GM19463 (cell line): ENCODE results near the gene ZDHHC8.

Experiments
- ATAC-seq: cut with Tn5 transposase; IDR thresholded peaks from one replicate; pipeline ENCODE4 v1.9.1; 2021; ENCODE audit warnings: mild to moderate bottlenecking, moderate library complexity; ENCODE audit not compliant: unreplicated experiment

ZDHHC8 gene

DNA sequence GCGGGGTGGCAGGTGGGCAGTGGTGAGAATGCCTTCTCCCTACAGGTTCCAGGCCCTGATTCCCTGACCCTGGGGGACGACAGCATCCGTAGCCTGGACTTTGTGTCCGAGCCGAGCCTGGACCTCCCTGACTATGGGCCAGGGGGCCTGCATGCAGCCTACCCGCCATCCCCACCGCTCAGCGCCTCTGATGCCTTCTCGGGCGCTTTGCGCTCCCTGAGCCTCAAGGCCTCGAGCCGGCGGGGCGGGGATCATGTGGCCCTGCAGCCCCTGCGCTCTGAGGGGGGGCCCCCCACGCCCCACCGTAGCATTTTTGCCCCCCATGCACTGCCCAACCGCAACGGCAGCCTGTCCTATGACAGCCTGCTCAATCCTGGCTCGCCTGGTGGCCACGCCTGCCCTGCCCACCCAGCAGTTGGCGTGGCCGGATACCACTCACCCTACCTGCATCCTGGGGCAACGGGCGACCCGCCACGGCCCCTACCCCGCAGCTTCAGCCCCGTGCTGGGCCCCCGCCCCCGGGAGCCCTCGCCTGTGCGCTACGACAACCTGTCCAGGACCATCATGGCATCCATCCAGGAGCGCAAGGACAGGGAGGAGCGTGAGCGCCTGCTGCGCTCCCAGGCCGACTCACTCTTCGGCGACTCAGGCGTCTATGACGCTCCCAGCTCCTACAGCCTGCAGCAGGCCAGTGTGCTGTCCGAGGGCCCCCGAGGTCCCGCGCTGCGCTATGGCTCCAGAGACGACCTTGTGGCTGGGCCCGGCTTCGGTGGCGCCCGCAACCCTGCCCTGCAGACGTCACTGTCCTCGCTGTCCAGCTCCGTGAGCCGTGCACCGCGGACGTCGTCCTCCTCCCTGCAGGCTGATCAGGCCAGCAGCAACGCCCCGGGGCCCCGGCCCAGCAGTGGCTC, 11.4 kb downstream of the ZDHHC8 start:
- ATAC-seq, result no peak

DNA sequence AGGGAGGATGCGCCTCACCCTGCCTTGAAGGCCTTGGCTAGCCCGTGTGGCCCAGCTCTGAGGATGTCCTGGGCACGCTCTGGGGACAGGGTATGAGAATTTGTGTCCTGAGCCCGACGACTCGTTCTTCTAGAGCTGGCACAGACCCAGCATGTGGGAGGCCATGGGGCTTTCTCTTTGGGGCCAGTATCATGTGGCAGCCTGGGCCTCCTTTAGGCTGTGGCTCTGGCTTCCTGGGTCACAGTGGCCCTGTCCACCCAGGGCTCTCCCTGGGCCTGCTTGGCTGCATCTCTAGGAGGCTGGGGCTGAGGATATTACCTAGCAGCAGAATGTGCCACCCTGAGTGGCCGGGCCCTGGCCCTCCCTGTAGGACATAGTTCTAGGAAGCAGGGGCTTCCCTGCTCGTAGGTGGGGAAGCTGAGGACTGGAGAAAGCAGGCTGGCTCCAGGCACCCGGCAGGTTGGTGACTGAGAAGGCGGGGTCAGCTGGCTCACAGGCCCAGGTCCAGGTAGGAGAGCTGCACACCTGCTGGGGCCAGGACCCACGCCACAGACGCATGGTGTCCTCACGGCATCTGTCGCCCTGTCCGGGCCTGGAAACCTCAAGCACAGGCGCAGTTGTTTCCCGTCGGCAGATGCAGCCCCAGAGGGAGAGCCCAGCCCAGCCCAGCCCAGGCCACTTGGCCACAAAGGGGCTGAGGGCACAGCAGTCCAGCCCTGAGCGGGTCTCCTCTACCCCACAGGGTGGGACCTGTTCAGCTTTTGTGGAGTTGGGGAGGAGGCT, 12.5 kb downstream of the ZDHHC8 start:
- no peak for ATAC-seq

DNA sequence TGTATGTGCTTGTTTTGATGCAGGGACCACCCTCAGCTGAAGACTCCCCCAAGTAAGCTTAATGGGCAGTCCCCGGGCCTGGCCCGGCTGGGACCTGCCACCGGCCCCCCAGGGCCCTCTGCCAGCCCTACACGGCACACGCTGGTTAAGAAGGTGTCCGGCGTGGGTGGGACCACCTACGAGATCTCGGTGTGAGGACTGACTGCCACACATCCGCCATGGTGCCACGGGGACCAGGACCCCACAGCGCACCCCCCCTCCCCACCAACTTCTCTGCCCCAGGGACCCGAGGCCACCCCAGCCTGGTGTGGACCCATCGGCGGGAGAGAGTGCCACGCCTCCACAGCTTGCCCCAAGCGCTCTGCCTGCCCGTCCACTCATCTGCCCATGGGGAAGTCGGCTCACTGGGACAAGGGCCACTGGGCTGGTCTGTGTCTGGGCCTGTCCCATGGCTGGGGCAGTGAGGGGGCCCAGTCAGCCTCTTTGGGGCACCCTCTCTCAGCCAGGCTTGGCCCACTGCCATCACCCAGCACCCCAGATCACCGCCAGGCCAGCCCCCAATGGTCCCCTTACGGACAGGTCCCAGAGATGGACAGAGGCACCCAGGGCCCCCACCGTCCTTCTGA, 13.7 kb downstream of the ZDHHC8 start:
- ATAC-seq, result no peak

DNA sequence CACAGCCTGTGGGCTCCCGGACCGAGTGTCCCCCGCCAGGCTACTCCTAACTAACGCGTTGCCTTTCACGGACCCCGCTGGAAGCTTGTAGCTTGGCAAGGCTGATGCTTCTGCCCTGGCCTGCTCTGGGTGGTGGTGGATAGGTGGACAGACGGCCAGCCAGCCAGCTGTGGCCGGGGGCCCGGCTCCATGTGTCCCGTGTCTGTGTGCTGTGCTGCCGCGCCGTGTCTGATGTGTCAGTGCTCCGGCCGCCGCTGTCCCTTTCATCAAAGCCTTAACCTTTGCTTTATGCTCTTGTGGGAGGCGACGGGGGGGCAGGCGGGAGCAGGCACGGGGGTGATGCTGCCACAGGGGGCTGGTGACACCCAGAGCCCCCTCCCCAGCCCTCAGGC, 14.2 kb downstream of the ZDHHC8 start:
- ATAC-seq, result no peak

DNA sequence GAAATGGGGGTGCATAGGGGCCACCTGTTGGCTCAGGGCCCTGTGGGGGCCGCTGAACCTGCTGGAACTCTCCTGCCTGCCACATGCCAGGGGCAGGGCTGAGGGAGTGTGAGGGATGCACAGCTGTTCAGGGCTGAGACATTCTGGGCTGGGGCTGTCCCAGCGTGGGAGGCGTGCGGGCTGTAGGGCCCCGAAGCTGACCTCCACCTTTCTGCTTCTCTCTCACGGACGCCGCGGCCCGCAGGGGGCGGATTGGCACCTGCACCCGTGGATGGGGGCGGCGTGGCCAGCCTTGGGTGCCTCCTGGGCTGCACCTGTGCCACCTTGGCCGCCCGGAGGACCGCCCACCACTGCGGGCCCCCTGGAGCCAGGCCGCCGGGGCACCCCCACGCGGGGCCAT, 15.2 kb downstream of the ZDHHC8 start:
- peak; percentile 71 for ATAC-seq

DNA sequence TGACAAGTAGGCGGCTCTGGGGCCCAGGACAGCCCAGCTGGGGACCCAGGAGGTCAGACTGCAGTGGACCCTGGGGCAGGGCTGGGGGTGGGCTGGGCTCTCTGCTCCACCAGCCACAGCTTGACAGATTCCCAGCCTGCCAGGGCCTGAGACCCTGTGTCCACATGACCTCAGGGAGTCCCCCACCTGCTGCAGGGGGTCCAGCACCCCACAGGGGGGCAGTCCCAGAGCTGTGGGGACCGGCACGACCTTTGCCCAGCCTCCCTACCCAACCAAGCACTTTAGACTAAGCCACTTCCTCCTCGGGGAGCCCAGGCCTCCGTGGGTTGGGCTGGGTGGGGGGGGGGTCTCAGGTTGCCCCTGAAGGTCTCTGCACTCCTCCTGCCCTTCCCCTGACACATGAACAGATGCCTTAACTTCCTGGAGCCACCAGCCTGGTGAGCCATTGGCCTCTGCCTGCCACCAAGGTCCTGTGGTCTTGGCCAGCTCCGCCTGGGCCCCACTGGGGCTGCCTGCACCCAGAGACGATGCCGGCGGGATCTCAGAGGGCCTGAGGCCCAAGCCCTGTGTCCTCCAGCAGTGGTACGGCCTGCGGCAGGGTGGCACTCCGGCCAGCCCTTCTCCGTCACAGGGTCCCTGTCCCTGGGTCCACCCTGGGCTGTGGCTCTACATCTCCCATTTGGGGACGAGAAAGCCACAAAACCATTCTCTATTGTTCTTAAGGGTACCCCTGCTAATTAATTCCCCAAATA, 15.8 kb downstream of the ZDHHC8 start:
- no peak for ATAC-seq

DNA sequence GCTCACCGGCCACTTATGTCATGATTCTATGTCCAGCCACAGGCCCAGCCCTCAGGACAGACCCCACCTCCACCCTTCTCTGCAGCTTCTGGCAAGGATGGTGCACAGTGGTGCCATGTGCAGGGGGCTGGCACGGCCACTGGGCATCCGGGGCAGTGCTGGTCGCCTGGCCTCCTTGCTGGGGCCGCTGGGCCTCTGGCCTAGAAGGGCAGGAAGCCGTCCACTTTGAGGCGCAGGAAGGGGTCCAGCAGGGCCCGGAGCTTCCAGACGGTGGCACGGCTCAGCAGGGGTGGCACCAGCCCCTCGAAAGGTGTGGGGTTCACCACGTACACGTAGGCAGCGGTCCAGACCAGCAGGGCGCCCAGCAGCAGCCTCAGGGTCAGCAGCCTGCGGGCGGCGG, 16.8 kb downstream of the ZDHHC8 start:
- no peak for ATAC-seq

DNA sequence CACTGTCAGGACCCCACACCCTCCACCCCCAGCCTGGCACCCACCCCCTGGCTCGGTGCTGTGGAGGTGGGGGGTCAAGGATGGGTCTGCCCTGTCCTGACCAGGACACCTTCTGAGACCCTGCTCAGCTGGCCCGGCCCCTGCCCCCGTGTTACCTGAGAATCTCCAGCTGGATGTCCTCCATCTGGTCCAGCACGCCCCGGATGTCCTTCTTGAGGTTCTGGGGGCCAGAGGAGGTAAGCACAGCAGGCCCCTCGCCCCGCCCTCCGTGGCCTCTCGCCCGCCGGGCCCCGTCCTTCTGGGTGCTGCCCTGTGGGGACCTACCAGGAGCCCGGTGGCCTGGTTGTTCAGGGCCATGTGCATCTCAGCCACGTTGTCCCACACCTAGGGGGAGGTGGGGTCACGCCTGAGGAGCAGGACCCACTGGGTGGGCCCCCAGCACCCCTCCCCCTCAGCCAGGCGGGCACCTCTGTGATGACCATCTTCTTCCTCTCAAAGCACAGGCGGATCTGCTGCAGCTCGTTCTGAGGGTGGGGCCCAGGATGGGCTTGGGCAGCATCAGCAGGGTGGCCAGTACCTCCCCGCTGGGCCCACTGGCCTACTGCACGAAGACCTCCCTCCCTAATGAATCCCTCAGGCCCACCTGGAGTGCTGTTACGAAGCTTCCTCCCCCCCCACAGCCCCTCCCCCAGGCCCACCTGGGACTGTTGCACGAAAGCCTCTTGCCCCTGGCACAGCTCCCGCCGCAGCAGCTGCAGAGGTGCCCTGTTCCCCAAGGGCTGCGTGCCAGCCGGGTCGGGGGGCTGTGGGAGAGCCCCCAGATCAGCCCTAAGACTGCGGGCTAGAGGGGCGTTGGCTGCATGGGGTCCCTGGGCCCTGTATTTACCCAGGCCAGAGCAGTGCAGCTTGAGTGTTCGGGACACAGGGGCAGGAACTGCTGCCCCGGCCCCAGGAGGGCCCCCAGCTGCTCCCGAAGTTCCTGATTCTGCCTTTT, 17.9 kb downstream of the ZDHHC8 start:
- ATAC-seq, result no peak

DNA sequence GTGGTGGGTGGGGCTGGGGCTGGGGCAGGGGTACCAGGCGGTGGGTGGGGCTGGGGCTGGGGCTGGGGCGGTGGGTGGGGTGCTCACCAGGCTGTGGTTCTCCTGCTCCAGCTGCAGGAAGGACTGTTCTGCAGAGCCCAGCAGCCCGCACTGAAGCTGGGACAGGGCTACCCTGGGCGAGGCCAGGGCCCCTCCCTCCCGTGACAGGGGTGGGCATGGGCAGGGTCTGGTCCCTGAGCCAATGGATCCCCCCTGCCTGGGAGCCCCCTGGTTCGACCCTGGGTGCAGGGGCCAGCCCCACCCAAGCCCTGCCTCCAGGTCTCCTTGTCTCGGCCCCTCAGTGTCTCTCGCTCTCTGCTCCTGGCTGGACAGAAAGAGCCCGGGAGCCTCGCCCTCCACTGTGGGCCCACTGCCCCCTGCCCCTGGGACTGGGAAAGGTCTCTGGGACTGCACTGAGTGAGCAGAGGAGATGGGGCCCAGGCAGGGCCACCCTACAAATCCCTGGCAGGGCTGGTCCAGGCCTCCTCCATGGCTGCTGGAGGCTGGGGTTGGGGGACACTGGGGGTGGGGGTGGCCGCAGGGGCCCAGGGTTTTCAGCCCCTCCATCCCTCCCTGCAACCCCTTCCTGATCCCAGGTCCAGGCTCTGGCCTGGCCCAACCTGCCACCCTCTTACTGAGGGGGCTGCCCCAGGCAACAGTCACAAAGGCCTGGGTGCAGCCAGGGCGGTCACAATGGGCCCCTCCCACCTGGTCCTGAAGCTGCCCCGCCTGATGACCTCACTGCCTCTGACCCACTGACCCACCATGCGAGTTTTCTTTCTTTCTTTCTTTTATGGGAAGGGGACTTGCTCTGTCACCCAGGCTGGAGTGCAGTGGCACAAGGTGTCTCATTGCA, 19.0 kb downstream of the ZDHHC8 start, which contains the start of gene CCDC188:
Gene CCDC188 (minus strand): TSS at position 675 of the 895 bp plus-strand sequence. CDS start 69 bp downstream, at position 606.
- ATAC-seq, result no peak

DNA sequence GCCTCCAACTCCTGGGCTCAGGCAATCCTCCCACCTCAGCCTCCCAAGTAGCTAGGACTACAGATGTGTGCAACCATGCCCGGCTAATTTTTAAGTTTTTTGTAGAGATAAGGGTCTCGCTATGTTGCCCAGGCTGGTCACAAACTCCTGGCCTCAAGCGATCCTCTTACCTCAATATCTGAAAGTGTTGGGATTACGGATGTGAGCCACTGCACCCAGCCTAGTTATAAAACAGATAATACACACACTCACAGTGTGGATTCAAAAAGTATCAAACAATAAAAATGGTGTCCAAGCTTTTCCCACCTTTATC, 19.6 kb downstream of the ZDHHC8 start:
- no peak for ATAC-seq

DNA sequence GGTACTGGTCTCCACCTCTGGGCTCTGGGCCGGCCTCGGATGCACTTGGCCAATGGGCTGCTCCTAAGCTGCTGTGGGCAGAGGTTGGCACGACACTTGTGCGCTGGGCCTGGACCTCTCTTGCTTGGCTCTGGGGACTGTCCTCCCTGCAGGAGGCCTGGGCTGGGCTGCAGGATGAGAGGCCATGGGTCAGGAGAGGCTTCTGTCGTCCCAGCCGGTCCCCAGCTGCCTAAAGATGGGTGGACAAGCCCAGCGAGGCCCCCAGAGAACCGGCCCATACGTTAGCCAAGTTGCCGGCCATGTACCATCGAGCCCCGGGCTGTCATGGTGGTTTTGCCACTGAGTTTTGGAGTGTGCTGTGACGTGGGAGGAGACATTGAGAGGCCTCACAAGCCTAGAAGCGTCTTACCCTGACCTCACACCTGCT, 20.9 kb downstream of the ZDHHC8 start:
- ATAC-seq, result no peak

DNA sequence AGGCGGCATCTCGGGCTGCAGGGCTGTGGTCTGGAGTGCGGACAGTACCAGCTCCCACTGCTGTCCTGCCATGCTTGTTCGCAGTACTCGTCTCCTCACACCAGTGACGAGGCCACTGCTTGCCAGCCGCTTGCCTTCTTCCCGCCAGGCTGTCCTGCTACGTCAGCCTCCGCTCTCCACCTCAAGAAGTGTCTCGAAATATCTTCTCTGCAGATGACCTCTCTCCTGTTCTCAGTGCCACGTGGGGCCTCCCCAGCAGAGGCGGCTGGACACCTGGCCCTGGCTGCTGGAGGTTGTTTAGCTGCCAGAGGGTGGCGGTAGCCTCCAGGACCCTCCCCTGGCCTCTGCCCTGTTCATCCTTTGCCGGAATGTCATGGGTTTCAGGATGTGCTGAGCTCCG, 22.3 kb downstream of the ZDHHC8 start:
- no peak for ATAC-seq

DNA sequence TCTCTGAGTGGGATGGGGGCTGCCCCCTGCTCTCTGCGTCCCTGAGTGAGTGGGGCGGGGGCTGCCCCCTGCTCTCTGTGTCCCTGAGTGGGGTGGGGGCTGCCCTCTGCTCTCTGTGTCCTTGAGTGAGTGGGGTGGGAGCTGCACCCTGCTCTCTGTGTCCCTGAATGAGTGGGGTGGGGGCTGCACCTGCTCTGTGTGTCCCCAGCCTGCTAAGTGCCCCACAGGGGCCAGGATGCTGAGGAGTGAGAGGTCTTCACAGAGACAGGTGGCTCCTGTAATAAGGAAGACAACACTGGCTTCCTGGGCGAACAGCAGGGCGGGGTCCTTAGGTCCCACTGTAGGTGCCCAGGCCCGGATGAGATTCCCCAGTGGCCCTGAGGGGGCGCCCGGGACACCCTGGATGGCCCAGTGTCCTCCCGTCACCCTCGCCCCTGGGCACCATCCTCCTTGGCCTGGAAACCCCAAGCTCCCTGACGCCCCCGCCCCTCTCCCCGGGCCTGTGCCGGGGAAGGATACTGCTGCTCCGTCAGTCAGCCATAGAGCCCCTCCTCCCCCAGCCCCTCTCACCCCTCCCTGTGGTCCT, 23.1 kb downstream of the ZDHHC8 start:
- ATAC-seq, result no peak

DNA sequence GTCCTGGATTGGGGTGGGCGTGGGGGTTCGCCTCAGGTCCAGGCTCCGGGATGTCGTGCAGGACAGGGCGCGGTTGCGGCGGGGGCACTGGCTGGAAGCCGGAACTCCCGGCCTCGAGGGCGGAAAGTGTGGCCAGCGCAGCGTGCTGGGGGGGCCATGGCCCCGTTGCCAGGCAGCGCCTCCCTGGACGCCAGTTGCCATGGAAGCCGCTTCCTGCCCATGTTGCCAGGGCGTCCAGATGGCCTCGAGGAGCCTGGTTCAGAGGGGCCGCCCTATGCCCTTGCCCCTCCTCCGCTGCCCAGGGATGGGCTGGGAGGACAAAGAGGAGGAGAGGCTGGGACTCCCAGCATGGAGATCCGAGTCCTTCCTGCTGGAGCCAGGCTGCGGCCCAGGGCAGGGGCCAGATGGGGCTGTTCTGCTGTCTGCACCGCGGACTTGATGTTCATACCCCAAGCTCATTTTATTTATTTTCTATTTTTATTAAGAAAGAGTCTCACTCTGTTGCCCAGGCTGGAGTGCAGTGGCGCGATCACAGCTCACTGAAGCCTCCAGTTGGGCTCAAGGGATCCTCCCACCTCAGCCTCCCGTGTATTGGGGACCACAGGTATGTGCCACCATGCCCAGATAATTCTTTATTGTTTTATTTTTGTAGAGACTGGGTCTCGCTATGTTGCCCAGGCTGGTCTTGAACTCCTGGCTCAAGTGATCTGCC, 23.9 kb downstream of the ZDHHC8 start:
- no peak for ATAC-seq

DNA sequence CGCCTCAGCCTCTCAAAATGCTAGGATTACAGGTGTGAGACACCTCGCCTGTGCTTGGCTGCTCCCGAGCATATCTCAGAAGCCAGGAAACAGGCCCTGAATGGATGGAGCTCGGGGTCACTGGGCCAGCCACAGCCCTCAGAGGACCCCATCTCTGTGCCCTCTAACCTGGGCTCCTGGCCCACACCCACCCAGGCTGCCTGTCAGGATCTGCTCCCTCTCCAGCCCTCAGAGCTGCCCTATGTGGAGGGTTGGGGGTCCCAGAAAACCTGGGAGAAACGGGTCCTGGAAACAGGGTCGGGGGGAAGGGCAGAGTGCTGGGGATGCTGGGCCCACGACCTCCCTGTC, 24.4 kb downstream of the ZDHHC8 start:
- no peak for ATAC-seq

DNA sequence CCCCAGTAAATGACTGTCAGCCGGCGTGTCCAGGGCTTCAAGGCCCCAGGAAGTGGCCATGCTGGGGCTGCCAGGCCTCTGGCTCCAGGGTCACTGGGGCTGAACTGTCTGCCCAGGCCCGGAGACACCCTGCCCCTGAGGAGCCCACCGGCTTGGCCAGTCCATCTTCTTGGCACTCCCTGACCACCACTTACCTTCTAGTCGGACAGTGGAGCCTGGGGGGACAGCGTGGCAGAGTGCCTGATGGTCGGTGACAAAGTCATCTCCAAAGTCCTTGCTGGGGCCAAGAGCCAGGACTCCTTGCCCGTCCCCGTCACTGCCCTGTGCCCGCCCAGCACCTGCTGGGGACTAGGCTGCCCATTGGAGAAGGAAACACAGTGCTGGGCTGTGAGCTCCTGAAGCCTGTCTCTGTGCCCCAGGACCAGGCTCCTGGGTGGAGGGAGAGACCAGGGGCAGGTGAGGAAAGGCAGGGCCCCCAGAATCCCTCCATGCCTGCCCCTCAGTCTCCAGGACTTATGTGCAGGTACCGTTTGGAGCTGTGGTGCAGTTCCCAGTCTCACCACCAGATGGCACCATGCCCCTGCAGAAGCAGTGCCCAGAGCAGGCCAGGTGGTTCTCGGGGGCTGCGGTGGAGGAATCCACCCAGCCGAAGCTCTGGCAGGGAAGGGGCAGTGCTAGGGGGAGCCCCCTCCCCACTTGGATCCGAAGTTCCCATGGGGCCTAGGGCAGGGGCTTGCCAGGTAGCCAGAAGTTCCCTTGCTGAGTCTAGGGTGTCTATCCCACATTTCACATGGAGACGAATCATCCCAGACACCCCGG, 25.2 kb downstream of the ZDHHC8 start:
- no peak for ATAC-seq
